KOPT-K1 (cell line): ENCODE measurements around the gene NELFB.

Experiments
- H3K27ac ChIP-seq: fragments of 200-600 bp; sonication (generic); 2 replicates; pipeline ENCODE4 v1.5.1; 2016; ENCODE audit warnings: antibody characterized with exemption, mild to moderate bottlenecking, low read depth, low read length; ENCODE audit not compliant: poor library complexity, severe bottlenecking
- H3K36me3 ChIP-seq: fragments of 200-600 bp; sonication (generic); 2 replicates; pipeline ENCODE4 v1.5.1; 2017; ENCODE audit warnings: antibody characterized with exemption, mild to moderate bottlenecking, low read length, moderate library complexity; ENCODE audit not compliant: insufficient read depth
- H3K9me3 ChIP-seq: fragments of 200-600 bp; sonication (generic); 2 replicates; pipeline ENCODE4 v1.5.1; 2017; ENCODE audit warnings: antibody characterized with exemption, low read length, mild to moderate bottlenecking; ENCODE audit not compliant: insufficient read depth, poor library complexity, severe bottlenecking

The NELFB gene

GRCh38 chr9:137254624-137255447 lies at the start of gene NELFB:
NELFB (plus strand) TSS chr9:137255327.
- peaks cover 19% of the 10 kb centered on the region; the same call in 1 of the 2 replicates for H3K36me3 ChIP-seq
- H3K27ac ChIP-seq: peak within 1 kb of the TSS; percentile 69
- H3K9me3 ChIP-seq: no peaks in the 10 kb centered on the region

- H3K27ac ChIP-seq: peak overlapping the region; percentile 76
- H3K9me3 ChIP-seq: no peaks in the 10 kb centered on the region
- H3K36me3 ChIP-seq: peaks cover 42% of the 10 kb centered on the region
Observed at GRCh38 chr9:137206602-137207001, 48.5 kb upstream of the NELFB start.

- peaks cover 84% of the 10 kb centered on the region for H3K36me3 ChIP-seq
- H3K9me3 ChIP-seq: no peaks in the 10 kb centered on the region
- no peak overlapping the region for H3K27ac ChIP-seq
Observed at GRCh38 chr9:137211532-137211931, 43.6 kb upstream of the NELFB start.

GRCh38 chr9:137212520-137212919 lies 42.6 kb upstream of the NELFB start:
- peaks cover 86% of the 10 kb centered on the region for H3K36me3 ChIP-seq
- H3K27ac ChIP-seq: no peak overlapping the region
- H3K9me3 ChIP-seq: no peaks in the 10 kb centered on the region

DNA sequence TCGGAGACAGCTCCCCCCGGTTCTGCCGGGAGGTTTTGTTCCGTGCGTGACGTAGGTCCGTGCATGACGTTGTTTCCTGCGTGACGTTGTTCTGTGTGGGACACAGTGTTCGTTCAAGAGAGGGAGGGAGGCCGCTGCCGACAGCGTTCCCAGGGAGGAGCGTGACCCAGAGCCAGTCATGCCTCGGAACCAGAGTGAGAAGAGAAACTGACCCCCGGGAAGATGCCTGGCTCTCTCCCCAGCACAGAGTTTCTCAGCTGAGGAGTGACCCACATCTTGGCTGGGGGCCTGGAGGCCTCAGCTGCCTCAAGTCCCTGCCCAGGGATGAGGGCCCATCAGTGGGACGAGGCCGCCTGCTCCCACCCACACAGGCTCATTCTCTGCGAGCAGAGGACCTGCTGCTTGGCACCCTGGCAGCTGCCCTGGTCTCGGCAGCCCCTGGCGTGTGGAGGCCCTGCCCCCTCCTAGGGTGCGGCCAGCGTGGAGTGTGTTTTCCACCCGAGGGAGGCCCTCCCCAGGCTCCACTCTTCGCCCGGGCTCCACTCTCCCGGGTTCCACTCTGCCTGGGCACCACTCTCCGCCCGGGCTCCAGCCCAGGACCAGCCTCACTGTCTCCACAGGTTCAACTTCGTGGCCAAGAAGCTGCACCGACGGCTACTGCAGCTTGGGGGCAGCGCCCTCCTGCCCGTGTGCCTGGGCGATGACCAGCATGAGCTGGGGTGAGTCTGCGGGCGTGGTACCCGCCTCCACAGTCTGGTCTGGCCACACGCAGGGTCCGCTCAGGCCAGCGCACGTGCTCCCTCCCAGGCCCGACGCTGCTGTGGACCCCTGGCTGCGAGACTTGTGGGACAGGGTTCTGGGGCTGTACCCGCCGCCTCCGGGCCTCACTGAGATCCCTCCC lies 41.7 kb upstream of the NELFB start:
- no peaks in the 10 kb centered on the region for H3K9me3 ChIP-seq
- H3K27ac ChIP-seq: no peak overlapping the region
- H3K36me3 ChIP-seq: peaks cover 84% of the 10 kb centered on the region

DNA sequence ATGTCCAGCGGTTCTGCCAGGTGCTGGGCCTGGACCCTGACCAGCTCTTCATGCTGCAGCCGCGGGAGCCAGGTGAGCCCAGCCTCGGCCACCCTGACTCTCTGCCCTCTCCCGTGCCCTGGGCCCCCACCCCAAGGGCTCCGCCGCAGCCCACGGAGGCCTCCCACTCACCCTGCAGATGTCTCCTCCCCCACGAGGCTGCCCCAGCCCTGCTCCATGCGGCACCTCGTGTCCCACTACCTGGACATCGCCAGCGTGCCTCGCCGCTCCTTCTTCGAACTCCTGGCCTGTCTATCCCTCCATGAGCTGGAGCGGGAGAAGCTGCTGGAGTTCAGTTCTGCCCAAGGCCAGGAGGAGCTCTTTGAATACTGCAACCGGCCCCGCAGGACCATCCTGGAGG lies 40.5 kb upstream of the NELFB start:
- Histone ChIP-seq H3K36me3 (peaks cover 79% of the 10 kb centered on the region), H3K9me3 (no peaks in the 10 kb centered on the region), H3K27ac (no peak overlapping the region)

DNA sequence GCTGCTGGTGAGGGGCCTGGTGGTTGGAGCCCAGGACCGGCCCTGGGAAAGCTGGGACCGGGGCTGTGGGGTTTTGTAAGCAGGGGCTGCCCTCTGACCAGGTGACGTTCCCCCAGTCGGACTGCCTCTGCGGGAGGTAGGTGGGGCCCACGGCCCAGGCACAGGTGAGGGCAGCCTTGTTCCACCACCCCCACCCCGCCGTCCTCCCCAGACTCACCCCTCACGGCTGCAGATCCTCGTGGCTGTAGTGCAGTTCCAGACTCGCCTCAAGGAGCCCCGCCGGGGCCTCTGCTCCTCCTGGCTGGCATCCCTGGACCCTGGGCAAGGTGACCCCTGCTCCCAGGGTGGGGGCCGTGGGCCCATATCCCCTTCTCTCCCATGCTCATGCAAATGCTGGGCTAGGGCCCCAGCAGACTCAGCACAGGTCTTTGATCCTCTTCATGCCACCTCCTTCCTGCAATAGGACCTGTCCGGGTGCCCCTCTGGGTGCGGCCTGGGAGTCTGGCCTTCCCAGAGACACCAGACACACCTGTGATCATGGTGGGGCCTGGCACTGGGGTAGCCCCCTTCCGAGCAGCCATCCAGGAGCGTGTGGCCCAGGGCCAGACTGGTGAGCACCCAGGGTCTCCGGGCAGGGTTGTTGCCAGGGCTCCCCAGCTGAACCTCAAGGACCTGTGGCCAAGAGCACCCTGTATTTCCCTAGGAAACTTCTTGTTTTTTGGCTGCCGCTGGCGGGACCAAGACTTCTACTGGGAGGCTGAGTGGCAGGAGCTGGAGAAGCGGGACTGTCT lies 39.7 kb upstream of the NELFB start:
- H3K9me3 ChIP-seq: no peaks in the 10 kb centered on the region
- H3K36me3 ChIP-seq: peaks cover 72% of the 10 kb centered on the region; the same call in 1 of the 2 replicates
- H3K27ac ChIP-seq: no peak overlapping the region

- peaks cover 63% of the 10 kb centered on the region; the same call in 1 of the 2 replicates for H3K36me3 ChIP-seq
- no peaks in the 10 kb centered on the region for H3K9me3 ChIP-seq
- H3K27ac ChIP-seq: no peak overlapping the region
Observed at GRCh38 chr9:137216188-137216965, 38.8 kb upstream of the NELFB start.

GRCh38 chr9:137217276-137218211 lies 37.6 kb upstream of the NELFB start:
- peaks cover 58% of the 10 kb centered on the region; the same call in 1 of the 2 replicates for H3K36me3 ChIP-seq
- H3K27ac ChIP-seq: no peak overlapping the region
- no peaks in the 10 kb centered on the region for H3K9me3 ChIP-seq

GRCh38 chr9:137218212-137218753 lies 36.8 kb upstream of the NELFB start:
- no peak overlapping the region for H3K27ac ChIP-seq
- H3K36me3 ChIP-seq: peaks cover 51% of the 10 kb centered on the region; the same call in 1 of the 2 replicates
- no peaks in the 10 kb centered on the region for H3K9me3 ChIP-seq

DNA sequence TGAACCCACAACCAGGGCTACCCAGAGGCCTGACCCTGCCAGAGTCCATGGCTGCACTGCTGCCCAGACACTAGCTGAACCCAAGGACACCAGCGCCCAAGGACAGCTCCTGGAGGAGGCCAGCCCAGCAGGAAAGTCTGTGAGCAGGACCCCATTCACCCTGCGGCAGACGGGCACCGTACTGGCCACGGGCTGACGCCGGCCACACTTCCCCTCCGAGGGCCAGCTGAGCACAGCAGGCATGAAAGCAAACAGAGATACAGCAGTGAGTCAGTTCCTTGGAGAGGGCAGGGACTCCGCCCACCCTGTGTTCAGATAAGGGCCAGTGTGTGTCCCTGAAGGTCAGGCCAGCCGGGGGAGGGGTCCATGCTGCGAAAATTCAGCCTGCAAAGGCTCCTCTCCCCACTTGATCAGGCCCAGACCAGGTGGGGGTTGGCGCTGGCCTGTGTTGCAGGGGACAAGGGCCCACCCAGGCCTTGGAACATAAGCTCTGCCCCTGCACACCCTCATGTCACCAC lies 36.3 kb upstream of the NELFB start:
- H3K27ac ChIP-seq: no peak overlapping the region
- peaks cover 45% of the 10 kb centered on the region; the same call in 1 of the 2 replicates for H3K36me3 ChIP-seq
- H3K9me3 ChIP-seq: no peaks in the 10 kb centered on the region

- no peak overlapping the region for H3K27ac ChIP-seq
- H3K36me3 ChIP-seq: peaks cover 36% of the 10 kb centered on the region; the same call in 1 of the 2 replicates
- no peaks in the 10 kb centered on the region for H3K9me3 ChIP-seq
Observed at GRCh38 chr9:137219757-137220316, 35.3 kb upstream of the NELFB start.
